HepG2 (cell line): ENCODE results near the gene AHSA1. TPM values are rescaled to one million over a fixed set of nuclear protein-coding genes. Genes with fewer than 3 reads are reported as not detected.
A peak's percentile ranks its signal among the peaks of the same experiment; 100 is the strongest.

Experiments used
- ATF2 ChIP-seq: sonication (generic); formaldehyde crosslinking; IDR thresholded peaks from 2 replicates; pipeline ENCODE4 v1.4.0; 2020; ENCODE audit warnings: missing genetic modification reagents
- KLF13 ChIP-seq: sonication (generic); formaldehyde crosslinking; IDR thresholded peaks from 2 replicates; pipeline ENCODE4 v1.4.0; 2020; ENCODE audit warnings: mild to moderate bottlenecking, missing genetic modification reagents
- MTERF4 ChIP-seq: sonication (generic); formaldehyde crosslinking; IDR thresholded peaks from 2 replicates; pipeline ENCODE4 v1.8.0; 2023; ENCODE audit warnings: mild to moderate bottlenecking, missing genetic modification reagents
- SRSF1 ChIP-seq: fragments of 200-400 bp; formaldehyde crosslinking; optimal IDR thresholded peaks from 2 replicates; pipeline ENCODE3; 2017; ENCODE audit warnings: mild to moderate bottlenecking, low read depth, low read length, moderate library complexity
- STAT6 ChIP-seq: sonication (generic); formaldehyde crosslinking; IDR thresholded peaks from 2 replicates; pipeline ENCODE4 v1.4.0; 2020; ENCODE audit warnings: missing genetic modification reagents, mild to moderate bottlenecking, borderline replicate concordance
- ZNF616 ChIP-seq: sonication (generic); formaldehyde crosslinking; IDR thresholded peaks from 2 replicates; pipeline ENCODE4 v1.5.0; 2020; ENCODE audit warnings: low read depth, mild to moderate bottlenecking, missing genetic modification reagents
- polyA plus RNA-seq, 8 experiments: library from polyadenylated mRNA; depleted of rRNA in 3 of 8; stranded (reverse) in 7 of 8; unstranded in 1 of 8; fragments of >200 nt; fragmentation: Illumina TruSeq in 4 of 8; extraction: Trizol in 4 of 8; gene quantifications; 2 replicates each; pipeline versions ENCODE4 v1.2.1 to v1.2.3, GENCODE V29; 2011 to 2016; ENCODE audit warnings: low read depth in 4 of 8, missing spikeins in 1 of 8, mixed read lengths in 1 of 8; ENCODE audit not compliant: insufficient read depth in 1 of 8
- total RNA-seq, 5 experiments: library from RNA; depleted of rRNA; stranded (reverse); fragments of >200 nt; fragmentation: Illumina TruSeq; extraction: Trizol; gene quantifications; 2 replicates each; pipeline ENCODE4 v1.2.3, GENCODE V29; 2016; ENCODE audit warnings: low read depth in 1 of 5
- TF ChIP-seq, protein P1 (sequence below): sonication (generic); formaldehyde crosslinking; IDR thresholded peaks from 2 replicates; pipeline ENCODE4 v1.4.0; 2020; ENCODE audit warnings: mild to moderate bottlenecking, missing genetic modification reagents, borderline replicate concordance
- TF ChIP-seq, protein P2 (sequence below): sonication (generic); formaldehyde crosslinking; IDR thresholded peaks from 2 replicates; pipeline ENCODE4 v1.5.0; 2020; ENCODE audit warnings: missing genetic modification reagents
- TF ChIP-seq, protein P3 (sequence below), 2 experiments: sonication (generic) in 1 of 2; formaldehyde crosslinking in 1 of 2; IDR thresholded peaks; 2 replicates each; pipeline versions ENCODE4 v1.6.1 to v1.9.0; 2014 to 2022; ENCODE audit warnings: antibody characterized with exemption in 1 of 2, borderline replicate concordance in 1 of 2, inconsistent platforms in 1 of 2, low read depth in 1 of 2, missing genetic modification reagents in 1 of 2

AHSA1 gene
- total and polyA plus RNA-seq, 2 of the 13 experiments (the other 11 are each of a cell fraction or from before 2014, with no cell fraction given) = 113 to 241 TPM

GRCh38 chr14:77457522-77458248 is at the start of gene AHSA1, which contains the start of gene VIPAS39 (continued):
- TF ChIP-seq, protein P1, sequence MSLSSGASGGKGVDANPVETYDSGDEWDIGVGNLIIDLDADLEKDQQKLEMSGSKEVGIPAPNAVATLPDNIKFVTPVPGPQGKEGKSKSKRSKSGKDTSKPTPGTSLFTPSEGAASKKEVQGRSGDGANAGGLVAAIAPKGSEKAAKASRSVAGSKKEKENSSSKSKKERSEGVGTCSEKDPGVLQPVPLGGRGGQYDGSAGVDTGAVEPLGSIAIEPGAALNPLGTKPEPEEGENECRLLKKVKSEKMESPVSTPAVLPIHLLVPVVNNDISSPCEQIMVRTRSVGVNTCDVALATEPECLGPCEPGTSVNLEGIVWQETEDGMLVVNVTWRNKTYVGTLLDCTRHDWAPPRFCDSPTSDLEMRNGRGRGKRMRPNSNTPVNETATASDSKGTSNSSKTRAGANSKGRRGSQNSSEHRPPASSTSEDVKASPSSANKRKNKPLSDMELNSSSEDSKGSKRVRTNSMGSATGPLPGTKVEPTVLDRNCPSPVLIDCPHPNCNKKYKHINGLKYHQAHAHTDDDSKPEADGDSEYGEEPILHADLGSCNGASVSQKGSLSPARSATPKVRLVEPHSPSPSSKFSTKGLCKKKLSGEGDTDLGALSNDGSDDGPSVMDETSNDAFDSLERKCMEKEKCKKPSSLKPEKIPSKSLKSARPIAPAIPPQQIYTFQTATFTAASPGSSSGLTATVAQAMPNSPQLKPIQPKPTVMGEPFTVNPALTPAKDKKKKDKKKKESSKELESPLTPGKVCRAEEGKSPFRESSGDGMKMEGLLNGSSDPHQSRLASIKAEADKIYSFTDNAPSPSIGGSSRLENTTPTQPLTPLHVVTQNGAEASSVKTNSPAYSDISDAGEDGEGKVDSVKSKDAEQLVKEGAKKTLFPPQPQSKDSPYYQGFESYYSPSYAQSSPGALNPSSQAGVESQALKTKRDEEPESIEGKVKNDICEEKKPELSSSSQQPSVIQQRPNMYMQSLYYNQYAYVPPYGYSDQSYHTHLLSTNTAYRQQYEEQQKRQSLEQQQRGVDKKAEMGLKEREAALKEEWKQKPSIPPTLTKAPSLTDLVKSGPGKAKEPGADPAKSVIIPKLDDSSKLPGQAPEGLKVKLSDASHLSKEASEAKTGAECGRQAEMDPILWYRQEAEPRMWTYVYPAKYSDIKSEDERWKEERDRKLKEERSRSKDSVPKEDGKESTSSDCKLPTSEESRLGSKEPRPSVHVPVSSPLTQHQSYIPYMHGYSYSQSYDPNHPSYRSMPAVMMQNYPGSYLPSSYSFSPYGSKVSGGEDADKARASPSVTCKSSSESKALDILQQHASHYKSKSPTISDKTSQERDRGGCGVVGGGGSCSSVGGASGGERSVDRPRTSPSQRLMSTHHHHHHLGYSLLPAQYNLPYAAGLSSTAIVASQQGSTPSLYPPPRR (CRISPR knock-in tag) = peak; percentile 4; the same call in 1 of the 2 replicates
- TF ChIP-seq, protein P2, sequence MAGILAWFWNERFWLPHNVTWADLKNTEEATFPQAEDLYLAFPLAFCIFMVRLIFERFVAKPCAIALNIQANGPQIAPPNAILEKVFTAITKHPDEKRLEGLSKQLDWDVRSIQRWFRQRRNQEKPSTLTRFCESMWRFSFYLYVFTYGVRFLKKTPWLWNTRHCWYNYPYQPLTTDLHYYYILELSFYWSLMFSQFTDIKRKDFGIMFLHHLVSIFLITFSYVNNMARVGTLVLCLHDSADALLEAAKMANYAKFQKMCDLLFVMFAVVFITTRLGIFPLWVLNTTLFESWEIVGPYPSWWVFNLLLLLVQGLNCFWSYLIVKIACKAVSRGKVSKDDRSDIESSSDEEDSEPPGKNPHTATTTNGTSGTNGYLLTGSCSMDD = no peak
- TF ChIP-seq STAT6 (CRISPR knock-in tag) (no peak), SRSF1 (no peak), ATF2 (CRISPR knock-in tag) (0 out of 2 replicates have a peak, but pooled peaks have one; percentile 16), KLF13 (CRISPR knock-in tag) (no peak), MTERF4 (CRISPR knock-in tag) (no peak; the same call in 1 of the 2 replicates), ZNF616 (CRISPR knock-in tag) (no peak)
- TF ChIP-seq, protein P3, sequence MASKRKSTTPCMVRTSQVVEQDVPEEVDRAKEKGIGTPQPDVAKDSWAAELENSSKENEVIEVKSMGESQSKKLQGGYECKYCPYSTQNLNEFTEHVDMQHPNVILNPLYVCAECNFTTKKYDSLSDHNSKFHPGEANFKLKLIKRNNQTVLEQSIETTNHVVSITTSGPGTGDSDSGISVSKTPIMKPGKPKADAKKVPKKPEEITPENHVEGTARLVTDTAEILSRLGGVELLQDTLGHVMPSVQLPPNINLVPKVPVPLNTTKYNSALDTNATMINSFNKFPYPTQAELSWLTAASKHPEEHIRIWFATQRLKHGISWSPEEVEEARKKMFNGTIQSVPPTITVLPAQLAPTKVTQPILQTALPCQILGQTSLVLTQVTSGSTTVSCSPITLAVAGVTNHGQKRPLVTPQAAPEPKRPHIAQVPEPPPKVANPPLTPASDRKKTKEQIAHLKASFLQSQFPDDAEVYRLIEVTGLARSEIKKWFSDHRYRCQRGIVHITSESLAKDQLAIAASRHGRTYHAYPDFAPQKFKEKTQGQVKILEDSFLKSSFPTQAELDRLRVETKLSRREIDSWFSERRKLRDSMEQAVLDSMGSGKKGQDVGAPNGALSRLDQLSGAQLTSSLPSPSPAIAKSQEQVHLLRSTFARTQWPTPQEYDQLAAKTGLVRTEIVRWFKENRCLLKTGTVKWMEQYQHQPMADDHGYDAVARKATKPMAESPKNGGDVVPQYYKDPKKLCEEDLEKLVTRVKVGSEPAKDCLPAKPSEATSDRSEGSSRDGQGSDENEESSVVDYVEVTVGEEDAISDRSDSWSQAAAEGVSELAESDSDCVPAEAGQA (IDR thresholded peaks at IDR 0.05; ENCODE audit: low read depth) = peak; percentile 57; the same call in 1 of the 2 replicates
- TF ChIP-seq, protein P3 (CRISPR knock-in tag; IDR thresholded peaks at IDR 0.05; ENCODE audit: borderline replicate concordance) = no peak
